Esophagus squamous epithelium (tissue), 4 donors: ENCODE measurements around the gene NCKAP1.

Source experiments
- CTCF ChIP-seq, 6 experiments: fragments of 450-650 bp in 4 of 6; fragments of 200-600 bp in 2 of 6; sonication (generic) in 2 of 6; IDR thresholded peaks; one replicate each; pipeline ENCODE4 v1.5.1; 2016 to 2019; ENCODE audit warnings: antibody characterized with exemption in 6 of 6, mild to moderate bottlenecking in 4 of 6, moderate library complexity in 4 of 6
- POLR2A ChIP-seq, 4 donors: fragments of 450-650 bp; IDR thresholded peaks; one replicate each; pipeline ENCODE4 v1.6.1; 2017; ENCODE audit warnings: antibody characterized with exemption in 4 of 4, mild to moderate bottlenecking in 4 of 4, moderate library complexity in 3 of 4

GRCh38 chr2:182887093-182887492, 151.2 kb downstream of the NCKAP1 start:
- TF ChIP-seq CTCF (IDR thresholded peaks at IDR 0.05) = no peak
- TF ChIP-seq POLR2A (IDR thresholded peaks at IDR 0.05) = no peak
